Liver (tissue), 9 donors: ENCODE data around the gene TLL2. TPM values are rescaled to one million over a fixed set of nuclear protein-coding genes. Genes with fewer than 3 reads are reported as not detected.

Experiments used
- DNase-seq: peaks from one replicate; pipeline ENCODE4 v3.0.0-alpha.2; 2017; ENCODE audit warnings: low spot score
- H3K27ac ChIP-seq, 2 donors: one replicate each; pipeline ENCODE4 v1.7.0; 2013; ENCODE audit warnings: inconsistent platforms in 2 of 2, low read length in 2 of 2, control low read depth in 1 of 2, low read depth in 1 of 2, mild to moderate bottlenecking in 1 of 2
- H3K27me3 ChIP-seq, 4 donors: one replicate each; pipeline versions ENCODE4 v1.6.1 to v1.7.0; 2013; ENCODE audit warnings: low read length in 3 of 4, inconsistent platforms in 1 of 4, mild to moderate bottlenecking in 1 of 4, moderate library complexity in 1 of 4; ENCODE audit not compliant: control insufficient read depth in 4 of 4, insufficient read depth in 4 of 4
- H3K36me3 ChIP-seq, 4 donors: one replicate each; pipeline versions ENCODE4 v1.6.1 to v1.7.0; 2013; ENCODE audit warnings: low read length in 3 of 4, mild to moderate bottlenecking in 3 of 4, low read depth in 1 of 4, moderate library complexity in 1 of 4; ENCODE audit not compliant: control insufficient read depth in 4 of 4, insufficient read depth in 3 of 4
- H3K4me1 ChIP-seq, 4 donors: one replicate each; pipeline versions ENCODE4 v1.6.1 to v1.7.0; 2013; ENCODE audit warnings: low read length in 3 of 4, mild to moderate bottlenecking in 3 of 4, moderate library complexity in 1 of 4; ENCODE audit not compliant: control insufficient read depth in 4 of 4, insufficient read depth in 4 of 4
- H3K4me3 ChIP-seq, 3 donors: one replicate each; pipeline versions ENCODE4 v1.6.1 to v1.7.0; 2013; ENCODE audit warnings: low read length in 3 of 3, control low read depth in 1 of 3, low read depth in 1 of 3, mild to moderate bottlenecking in 1 of 3
- H3K9ac ChIP-seq, 2 donors: one replicate each; pipeline ENCODE4 v1.7.0; 2013; ENCODE audit warnings: low read length in 2 of 2, mild to moderate bottlenecking in 2 of 2, moderate library complexity in 2 of 2, control low read depth in 1 of 2, low read depth in 1 of 2
- H3K9me3 ChIP-seq, 4 donors: one replicate each; pipeline versions ENCODE4 v1.6.1 to v1.7.0; 2013; ENCODE audit warnings: low read length in 3 of 4; ENCODE audit not compliant: control insufficient read depth in 4 of 4
- EGR1 ChIP-seq, 2 donors: IDR thresholded peaks; 2 replicates each; pipeline ENCODE4 v1.6.1; 2016 to 2018; ENCODE audit warnings: antibody characterized with exemption in 2 of 2, low read depth in 2 of 2
- FOXA1 ChIP-seq: IDR thresholded peaks from 2 replicates; pipeline ENCODE4 v1.6.1; 2016; ENCODE audit warnings: antibody characterized with exemption
- FOXA2 ChIP-seq: IDR thresholded peaks from 2 replicates; pipeline ENCODE4 v1.6.1; 2016; ENCODE audit warnings: antibody characterized with exemption
- GABPA ChIP-seq, 2 donors: IDR thresholded peaks in 1 of 2; conservative IDR thresholded peaks in 1 of 2; 2 replicates each; pipeline ENCODE4 v1.6.1; 2016; ENCODE audit warnings: antibody characterized with exemption in 2 of 2, mild to moderate bottlenecking in 1 of 2, moderate library complexity in 1 of 2
- HNF4A ChIP-seq, 2 donors: conservative IDR thresholded peaks; 2 replicates each; pipeline ENCODE4 v1.6.1; 2016; ENCODE audit warnings: antibody characterized with exemption in 2 of 2, mild to moderate bottlenecking in 2 of 2
- HNF4G ChIP-seq: IDR thresholded peaks from 2 replicates; pipeline ENCODE4 v1.6.1; 2016; ENCODE audit warnings: antibody characterized with exemption
- JUND ChIP-seq, 2 donors: IDR thresholded peaks; 2 replicates each; pipeline ENCODE4 v1.6.1; 2016; ENCODE audit warnings: antibody characterized with exemption in 2 of 2
- NR2F2 ChIP-seq: IDR thresholded peaks from 2 replicates; pipeline ENCODE4 v1.6.1; 2016; ENCODE audit warnings: antibody characterized with exemption
- RAD21 ChIP-seq, 2 donors: IDR thresholded peaks; 2 replicates each; pipeline ENCODE4 v1.6.1; 2016; ENCODE audit warnings: antibody characterized with exemption in 2 of 2, mild to moderate bottlenecking in 2 of 2
- RXRA ChIP-seq, 2 donors: IDR thresholded peaks; 2 replicates each; pipeline ENCODE4 v1.6.1; 2017 to 2018; ENCODE audit warnings: antibody characterized with exemption in 2 of 2, mild to moderate bottlenecking in 1 of 2
- SP1 ChIP-seq: IDR thresholded peaks from 2 replicates; pipeline ENCODE4 v1.6.1; 2018; ENCODE audit warnings: antibody characterized with exemption, mild to moderate bottlenecking
- TAF1 ChIP-seq: conservative IDR thresholded peaks from 2 replicates; pipeline ENCODE4 v1.6.1; 2016; ENCODE audit warnings: antibody characterized with exemption, mild to moderate bottlenecking
- YY1 ChIP-seq: IDR thresholded peaks from 2 replicates; pipeline ENCODE4 v1.6.1; 2016; ENCODE audit warnings: antibody characterized with exemption, mild to moderate bottlenecking
- WGBS: extraction: QIAGEN DNeasy Blood & Tissue Kit; methylation state at CpG from one replicate; pipeline ENCODE4 v1.1.7; 2013; 5-methylcytosine and 5-hydroxymethylcytosine counted together
- polyA plus RNA-seq, 2 donors: library from polyadenylated mRNA; stranded (reverse) in 1 of 2; unstranded in 1 of 2; fragments of 200-250 nt in 1 of 2; fragments of >200 nt in 1 of 2; fragmentation: Nextera tagmentation in 1 of 2; extraction: Ambion mirVana in 1 of 2; gene quantifications; one replicate each; pipeline versions ENCODE4 v1.2.1 to v1.2.3, GENCODE V29; 2013 to 2015
- total RNA-seq, 2 donors: library from RNA; depleted of rRNA; stranded (reverse); fragments of >200 nt; gene quantifications; one replicate each; pipeline ENCODE4 v1.2.3, GENCODE V29; 2014
- TF ChIP-seq, protein P1 (sequence below): IDR thresholded peaks from 2 replicates; pipeline ENCODE4 v1.6.1; 2016; ENCODE audit warnings: antibody characterized with exemption, mild to moderate bottlenecking
- TF ChIP-seq, protein P2 (sequence below): IDR thresholded peaks from 2 replicates; pipeline ENCODE4 v1.6.1; 2016; ENCODE audit warnings: antibody characterized with exemption
- TF ChIP-seq, protein P3 (sequence below): fragments of 150-350 bp; IDR thresholded peaks from 2 replicates; pipeline ENCODE4 v1.5.1; 2017; ENCODE audit warnings: improper control_type of control experiment, low read depth, low read length; ENCODE audit not compliant: missing input control
- TF ChIP-seq, protein P4 (sequence below): IDR thresholded peaks from 2 replicates; pipeline ENCODE4 v1.6.1; 2016; ENCODE audit warnings: antibody characterized with exemption
- TF ChIP-seq, protein P5 (sequence below): IDR thresholded peaks from 2 replicates; pipeline ENCODE4 v1.6.1; 2016; ENCODE audit warnings: antibody characterized with exemption
- donor health status: healthy.
- donor health status: healthy.
- donor health status: healthy.
- donor health status: healthy.
- donor health status: healthy.

The TLL2 gene
- total and polyA plus RNA-seq, 4 donors = 0.06 to 0.19 (median 0.08) TPM; not detected in 1

DNA sequence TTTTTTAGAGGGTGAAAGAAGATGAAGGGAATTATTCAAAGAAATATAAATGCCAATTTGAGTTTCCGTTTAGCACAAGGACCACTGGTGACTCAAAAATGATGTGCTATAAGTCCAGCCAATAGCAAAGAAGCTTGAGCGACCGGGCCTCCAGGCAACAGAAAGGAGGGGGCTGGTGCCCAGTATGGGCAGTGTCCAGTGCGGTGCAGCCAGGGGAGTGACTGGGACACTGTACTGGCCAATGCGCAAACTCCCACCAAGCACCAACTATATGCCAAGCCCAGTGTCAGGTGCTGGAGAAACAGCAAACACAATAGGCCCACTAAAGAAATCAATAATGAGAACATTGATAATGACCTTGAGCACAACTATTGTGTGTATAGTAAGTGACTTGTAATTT lies 144.8 kb downstream of the TLL2 start:
- H3K4me3 ChIP-seq = no peak overlapping the region
- TF ChIP-seq, protein P1, sequence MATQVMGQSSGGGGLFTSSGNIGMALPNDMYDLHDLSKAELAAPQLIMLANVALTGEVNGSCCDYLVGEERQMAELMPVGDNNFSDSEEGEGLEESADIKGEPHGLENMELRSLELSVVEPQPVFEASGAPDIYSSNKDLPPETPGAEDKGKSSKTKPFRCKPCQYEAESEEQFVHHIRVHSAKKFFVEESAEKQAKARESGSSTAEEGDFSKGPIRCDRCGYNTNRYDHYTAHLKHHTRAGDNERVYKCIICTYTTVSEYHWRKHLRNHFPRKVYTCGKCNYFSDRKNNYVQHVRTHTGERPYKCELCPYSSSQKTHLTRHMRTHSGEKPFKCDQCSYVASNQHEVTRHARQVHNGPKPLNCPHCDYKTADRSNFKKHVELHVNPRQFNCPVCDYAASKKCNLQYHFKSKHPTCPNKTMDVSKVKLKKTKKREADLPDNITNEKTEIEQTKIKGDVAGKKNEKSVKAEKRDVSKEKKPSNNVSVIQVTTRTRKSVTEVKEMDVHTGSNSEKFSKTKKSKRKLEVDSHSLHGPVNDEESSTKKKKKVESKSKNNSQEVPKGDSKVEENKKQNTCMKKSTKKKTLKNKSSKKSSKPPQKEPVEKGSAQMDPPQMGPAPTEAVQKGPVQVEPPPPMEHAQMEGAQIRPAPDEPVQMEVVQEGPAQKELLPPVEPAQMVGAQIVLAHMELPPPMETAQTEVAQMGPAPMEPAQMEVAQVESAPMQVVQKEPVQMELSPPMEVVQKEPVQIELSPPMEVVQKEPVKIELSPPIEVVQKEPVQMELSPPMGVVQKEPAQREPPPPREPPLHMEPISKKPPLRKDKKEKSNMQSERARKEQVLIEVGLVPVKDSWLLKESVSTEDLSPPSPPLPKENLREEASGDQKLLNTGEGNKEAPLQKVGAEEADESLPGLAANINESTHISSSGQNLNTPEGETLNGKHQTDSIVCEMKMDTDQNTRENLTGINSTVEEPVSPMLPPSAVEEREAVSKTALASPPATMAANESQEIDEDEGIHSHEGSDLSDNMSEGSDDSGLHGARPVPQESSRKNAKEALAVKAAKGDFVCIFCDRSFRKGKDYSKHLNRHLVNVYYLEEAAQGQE = no peak
- TF ChIP-seq, protein P2, sequence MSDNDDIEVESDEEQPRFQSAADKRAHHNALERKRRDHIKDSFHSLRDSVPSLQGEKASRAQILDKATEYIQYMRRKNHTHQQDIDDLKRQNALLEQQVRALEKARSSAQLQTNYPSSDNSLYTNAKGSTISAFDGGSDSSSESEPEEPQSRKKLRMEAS = no peak
- no peak for TF ChIP-seq FOXA1
- no peak for TF ChIP-seq SP1
- no peak for TF ChIP-seq HNF4A (conservative IDR thresholded peaks at IDR 0.05)
- TF ChIP-seq RXRA (IDR thresholded peaks at IDR 0.05) = no peak
- TF ChIP-seq TAF1 = no peak
- no peak for TF ChIP-seq YY1
- TF ChIP-seq NR2F2 = no peak
- no peak for TF ChIP-seq HNF4G
- TF ChIP-seq, protein P3, sequence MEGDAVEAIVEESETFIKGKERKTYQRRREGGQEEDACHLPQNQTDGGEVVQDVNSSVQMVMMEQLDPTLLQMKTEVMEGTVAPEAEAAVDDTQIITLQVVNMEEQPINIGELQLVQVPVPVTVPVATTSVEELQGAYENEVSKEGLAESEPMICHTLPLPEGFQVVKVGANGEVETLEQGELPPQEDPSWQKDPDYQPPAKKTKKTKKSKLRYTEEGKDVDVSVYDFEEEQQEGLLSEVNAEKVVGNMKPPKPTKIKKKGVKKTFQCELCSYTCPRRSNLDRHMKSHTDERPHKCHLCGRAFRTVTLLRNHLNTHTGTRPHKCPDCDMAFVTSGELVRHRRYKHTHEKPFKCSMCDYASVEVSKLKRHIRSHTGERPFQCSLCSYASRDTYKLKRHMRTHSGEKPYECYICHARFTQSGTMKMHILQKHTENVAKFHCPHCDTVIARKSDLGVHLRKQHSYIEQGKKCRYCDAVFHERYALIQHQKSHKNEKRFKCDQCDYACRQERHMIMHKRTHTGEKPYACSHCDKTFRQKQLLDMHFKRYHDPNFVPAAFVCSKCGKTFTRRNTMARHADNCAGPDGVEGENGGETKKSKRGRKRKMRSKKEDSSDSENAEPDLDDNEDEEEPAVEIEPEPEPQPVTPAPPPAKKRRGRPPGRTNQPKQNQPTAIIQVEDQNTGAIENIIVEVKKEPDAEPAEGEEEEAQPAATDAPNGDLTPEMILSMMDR = no peak
- no peak for TF ChIP-seq RAD21 (IDR thresholded peaks at IDR 0.05)
- TF ChIP-seq EGR1 (IDR thresholded peaks at IDR 0.05; ENCODE audit: low read depth in 2 of 2) = no peak
- TF ChIP-seq JUND (IDR thresholded peaks at IDR 0.05) = no peak
- no peak for TF ChIP-seq FOXA2
- TF ChIP-seq, protein P4, sequence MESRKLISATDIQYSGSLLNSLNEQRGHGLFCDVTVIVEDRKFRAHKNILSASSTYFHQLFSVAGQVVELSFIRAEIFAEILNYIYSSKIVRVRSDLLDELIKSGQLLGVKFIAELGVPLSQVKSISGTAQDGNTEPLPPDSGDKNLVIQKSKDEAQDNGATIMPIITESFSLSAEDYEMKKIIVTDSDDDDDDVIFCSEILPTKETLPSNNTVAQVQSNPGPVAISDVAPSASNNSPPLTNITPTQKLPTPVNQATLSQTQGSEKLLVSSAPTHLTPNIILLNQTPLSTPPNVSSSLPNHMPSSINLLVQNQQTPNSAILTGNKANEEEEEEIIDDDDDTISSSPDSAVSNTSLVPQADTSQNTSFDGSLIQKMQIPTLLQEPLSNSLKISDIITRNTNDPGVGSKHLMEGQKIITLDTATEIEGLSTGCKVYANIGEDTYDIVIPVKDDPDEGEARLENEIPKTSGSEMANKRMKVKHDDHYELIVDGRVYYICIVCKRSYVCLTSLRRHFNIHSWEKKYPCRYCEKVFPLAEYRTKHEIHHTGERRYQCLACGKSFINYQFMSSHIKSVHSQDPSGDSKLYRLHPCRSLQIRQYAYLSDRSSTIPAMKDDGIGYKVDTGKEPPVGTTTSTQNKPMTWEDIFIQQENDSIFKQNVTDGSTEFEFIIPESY = no peak
- TF ChIP-seq, protein P5, sequence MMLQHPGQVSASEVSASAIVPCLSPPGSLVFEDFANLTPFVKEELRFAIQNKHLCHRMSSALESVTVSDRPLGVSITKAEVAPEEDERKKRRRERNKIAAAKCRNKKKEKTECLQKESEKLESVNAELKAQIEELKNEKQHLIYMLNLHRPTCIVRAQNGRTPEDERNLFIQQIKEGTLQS = no peak
- TF ChIP-seq GABPA (IDR thresholded peaks at IDR 0.05 in 1 of 2, conservative IDR thresholded peaks at IDR 0.05 in 1 of 2) = no peak
- no peak overlapping the region for H3K27ac ChIP-seq
- no peaks in the 10 kb centered on the region for H3K9me3 ChIP-seq
- no peaks in the 10 kb centered on the region for H3K36me3 ChIP-seq
- H3K4me1 ChIP-seq = no peaks in the 10 kb centered on the region
- no peak for DNase-seq
- 94% methylated on average over 5 of the region's 5 CpGs for WGBS
- no peak overlapping the region for H3K9ac ChIP-seq
- no peaks in the 10 kb centered on the region for H3K27me3 ChIP-seq
